Measurements from ENCODE around the gene GPHN.

Gene GPHN

DNA sequence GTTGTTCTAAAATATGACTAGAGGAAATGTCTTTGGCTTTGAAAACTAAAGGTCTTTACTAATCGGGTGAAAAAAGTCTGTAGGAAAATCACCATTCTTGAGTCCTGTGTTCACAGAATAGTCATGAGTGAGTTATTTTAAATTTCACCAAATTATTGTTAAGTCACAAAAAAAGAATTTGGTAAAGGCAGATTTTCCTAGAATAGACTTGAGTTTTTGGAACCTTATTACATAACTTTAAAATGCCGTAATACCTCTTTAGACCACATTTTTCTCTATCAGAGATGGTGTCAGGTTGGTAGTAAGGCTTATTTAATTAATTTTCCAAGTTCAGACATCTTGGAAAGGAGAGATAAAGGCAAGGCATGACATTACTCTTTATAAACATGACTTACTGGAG, 496.6 kb downstream of the GPHN start:
- H3K9ac ChIP-seq, result no peak overlapping the region
- no peak overlapping the region for H2AFZ ChIP-seq
- H3K27ac ChIP-seq, result no peak overlapping the region
- no peaks in the 10 kb centered on the region for H3K27me3 ChIP-seq (ENCODE audit: control insufficient read depth, insufficient read depth, low read length)
- H3K4me1 ChIP-seq, result peaks cover 8% of the 10 kb centered on the region
- H3K4me2 ChIP-seq (ENCODE audit: low read length), result no peak overlapping the region
- H3K9me3 ChIP-seq (ENCODE audit: control insufficient read depth, low read length), result no peaks in the 10 kb centered on the region
- H3K4me3 ChIP-seq (ENCODE audit: low read depth, low read length), result no peak overlapping the region
- TF ChIP-seq, protein P1, sequence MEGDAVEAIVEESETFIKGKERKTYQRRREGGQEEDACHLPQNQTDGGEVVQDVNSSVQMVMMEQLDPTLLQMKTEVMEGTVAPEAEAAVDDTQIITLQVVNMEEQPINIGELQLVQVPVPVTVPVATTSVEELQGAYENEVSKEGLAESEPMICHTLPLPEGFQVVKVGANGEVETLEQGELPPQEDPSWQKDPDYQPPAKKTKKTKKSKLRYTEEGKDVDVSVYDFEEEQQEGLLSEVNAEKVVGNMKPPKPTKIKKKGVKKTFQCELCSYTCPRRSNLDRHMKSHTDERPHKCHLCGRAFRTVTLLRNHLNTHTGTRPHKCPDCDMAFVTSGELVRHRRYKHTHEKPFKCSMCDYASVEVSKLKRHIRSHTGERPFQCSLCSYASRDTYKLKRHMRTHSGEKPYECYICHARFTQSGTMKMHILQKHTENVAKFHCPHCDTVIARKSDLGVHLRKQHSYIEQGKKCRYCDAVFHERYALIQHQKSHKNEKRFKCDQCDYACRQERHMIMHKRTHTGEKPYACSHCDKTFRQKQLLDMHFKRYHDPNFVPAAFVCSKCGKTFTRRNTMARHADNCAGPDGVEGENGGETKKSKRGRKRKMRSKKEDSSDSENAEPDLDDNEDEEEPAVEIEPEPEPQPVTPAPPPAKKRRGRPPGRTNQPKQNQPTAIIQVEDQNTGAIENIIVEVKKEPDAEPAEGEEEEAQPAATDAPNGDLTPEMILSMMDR (IDR thresholded peaks at IDR 0.05), result no peak
- no peaks in the 10 kb centered on the region for H3K79me2 ChIP-seq
- H3K36me3 ChIP-seq (ENCODE audit: control insufficient read depth, insufficient read depth, low read length), result no peaks in the 10 kb centered on the region

DNA sequence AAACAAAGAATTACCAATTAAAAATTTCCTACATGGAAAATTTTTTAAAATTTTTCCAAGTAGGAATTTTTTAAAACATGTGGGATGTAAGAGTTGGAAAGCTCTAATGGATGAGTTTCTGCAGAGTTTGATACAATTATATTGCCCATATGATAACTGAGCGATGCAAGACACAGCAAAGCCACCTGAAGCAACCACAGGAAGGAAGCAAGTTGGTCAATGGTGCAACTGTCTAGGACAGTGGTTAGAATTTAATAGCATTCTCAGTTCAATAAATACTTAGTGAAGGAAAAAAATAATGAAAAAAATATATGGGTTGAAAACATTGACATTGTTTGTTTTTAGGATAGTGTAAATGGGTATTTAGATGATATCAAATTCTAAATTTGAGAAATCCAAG, 502.7 kb downstream of the GPHN start:
- Histone ChIP-seq H3K9me3 (ENCODE audit: control insufficient read depth, low read length) (no peaks in the 10 kb centered on the region), H3K4me3 (ENCODE audit: low read depth, low read length) (no peak overlapping the region), H3K9ac (no peak overlapping the region), H3K79me2 (no peaks in the 10 kb centered on the region), H3K4me1 (no peaks in the 10 kb centered on the region), H3K36me3 (ENCODE audit: control insufficient read depth, insufficient read depth, low read length) (no peaks in the 10 kb centered on the region), H3K4me2 (ENCODE audit: low read length) (no peak overlapping the region), H3K27ac (no peak overlapping the region), H3K27me3 (ENCODE audit: control insufficient read depth, insufficient read depth, low read length) (no peaks in the 10 kb centered on the region), H2AFZ (no peak overlapping the region)
- TF ChIP-seq, protein P1 (IDR thresholded peaks at IDR 0.05), result no peak

DNA sequence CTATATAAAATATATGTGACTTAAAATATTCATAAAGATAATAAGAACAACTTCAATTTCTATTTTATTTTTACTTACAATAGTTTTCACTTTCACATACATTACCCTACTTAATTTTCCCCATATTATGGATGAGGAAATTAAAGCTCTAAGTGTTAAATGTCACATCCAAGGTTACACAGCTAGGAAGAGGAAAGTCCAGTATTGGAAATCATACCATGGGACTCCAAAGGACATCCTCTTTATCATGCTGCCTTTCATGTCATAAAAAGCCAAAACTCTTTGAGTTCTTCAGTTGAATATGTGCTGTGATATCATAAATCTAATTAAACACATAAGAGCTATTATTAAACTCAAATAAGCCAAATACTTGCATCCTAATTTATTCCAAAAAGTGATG, 508.9 kb downstream of the GPHN start:
- Histone ChIP-seq H3K27me3 (ENCODE audit: control insufficient read depth, insufficient read depth, low read length) (no peaks in the 10 kb centered on the region), H3K9me3 (ENCODE audit: control insufficient read depth, low read length) (no peaks in the 10 kb centered on the region), H2AFZ (no peak overlapping the region), H3K36me3 (ENCODE audit: control insufficient read depth, insufficient read depth, low read length) (no peaks in the 10 kb centered on the region), H3K4me2 (ENCODE audit: low read length) (no peak overlapping the region), H3K4me3 (ENCODE audit: low read depth, low read length) (no peak overlapping the region), H3K4me1 (no peaks in the 10 kb centered on the region), H3K79me2 (no peaks in the 10 kb centered on the region), H3K9ac (no peak overlapping the region), H3K27ac (no peak overlapping the region)
- TF ChIP-seq, protein P1 (IDR thresholded peaks at IDR 0.05), result no peak

DNA sequence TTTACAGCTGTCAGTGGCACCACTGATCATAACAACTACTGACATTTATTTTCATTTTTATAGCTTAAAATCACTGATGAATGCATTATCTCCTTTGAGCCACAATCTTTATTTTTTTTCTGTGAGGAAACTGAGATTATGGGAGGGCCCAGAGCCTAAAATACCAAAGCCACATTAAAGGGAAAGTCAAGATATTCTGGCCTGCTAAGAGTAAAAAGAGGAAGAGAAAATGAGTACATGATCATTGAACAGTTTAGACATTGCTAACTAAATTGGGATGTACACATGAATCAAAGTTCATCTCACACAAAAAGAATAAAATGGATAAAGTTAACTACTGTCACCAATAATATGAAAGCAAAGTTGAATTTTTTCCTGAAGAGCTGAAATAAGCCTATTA, 510.8 kb downstream of the GPHN start:
- Histone ChIP-seq H3K27me3 (ENCODE audit: control insufficient read depth, insufficient read depth, low read length) (no peaks in the 10 kb centered on the region), H3K4me1 (no peaks in the 10 kb centered on the region), H3K9ac (no peak overlapping the region), H3K79me2 (no peaks in the 10 kb centered on the region), H3K9me3 (ENCODE audit: control insufficient read depth, low read length) (no peaks in the 10 kb centered on the region), H3K36me3 (ENCODE audit: control insufficient read depth, insufficient read depth, low read length) (no peaks in the 10 kb centered on the region), H3K27ac (no peak overlapping the region), H2AFZ (no peak overlapping the region), H3K4me3 (ENCODE audit: low read depth, low read length) (no peak overlapping the region), H3K4me2 (ENCODE audit: low read length) (no peak overlapping the region)
- TF ChIP-seq, protein P1 (IDR thresholded peaks at IDR 0.05), result no peak

DNA sequence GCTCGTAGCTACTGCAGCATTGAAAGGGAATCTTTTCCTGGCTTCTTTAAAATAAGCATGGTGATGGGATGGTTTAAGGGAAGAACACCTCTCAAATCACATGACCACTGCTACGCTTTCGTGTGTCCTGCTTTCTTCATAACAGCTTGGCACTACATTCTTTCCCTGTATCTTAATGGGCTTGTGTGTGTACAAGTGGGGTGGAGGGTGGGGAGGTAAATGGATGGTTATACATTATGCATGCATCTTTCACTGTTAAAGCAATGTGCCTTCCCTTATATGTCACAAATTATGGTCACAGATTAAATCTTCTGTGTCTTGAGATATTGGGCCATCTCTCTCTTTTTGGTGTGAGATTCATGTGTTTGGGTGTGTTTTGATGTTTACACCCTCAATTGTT, 511.8 kb downstream of the GPHN start:
- Histone ChIP-seq H3K4me1 (no peaks in the 10 kb centered on the region), H3K4me3 (ENCODE audit: low read depth, low read length) (no peak overlapping the region), H3K27ac (no peak overlapping the region), H2AFZ (no peak overlapping the region), H3K27me3 (ENCODE audit: control insufficient read depth, insufficient read depth, low read length) (no peaks in the 10 kb centered on the region), H3K9ac (no peak overlapping the region), H3K4me2 (ENCODE audit: low read length) (no peak overlapping the region), H3K9me3 (ENCODE audit: control insufficient read depth, low read length) (no peaks in the 10 kb centered on the region), H3K79me2 (no peaks in the 10 kb centered on the region), H3K36me3 (ENCODE audit: control insufficient read depth, insufficient read depth, low read length) (no peaks in the 10 kb centered on the region)
- TF ChIP-seq, protein P1 (IDR thresholded peaks at IDR 0.05), result no peak
